Sigmoid colon (tissue), 7 donors: Measurements from ENCODE around the gene DUSP22. TPM values are rescaled to one million over a fixed set of nuclear protein-coding genes. Genes with fewer than 3 reads are reported as not detected.

ENCODE experiments used
- DNase-seq: peaks from one replicate; pipeline ENCODE4 v3.0.0-alpha.2; 2019
- H3K27ac ChIP-seq, 4 donors: fragments of 200-600 bp; sonication (generic); one replicate each; pipeline ENCODE4 v1.5.1; 2016 to 2019; ENCODE audit warnings: mild to moderate bottlenecking in 1 of 4
- H3K27me3 ChIP-seq, 3 donors: fragments of 200-600 bp; sonication (generic); one replicate each; pipeline ENCODE4 v1.5.1; 2019; ENCODE audit warnings: mild to moderate bottlenecking in 1 of 3
- H3K36me3 ChIP-seq, 4 donors: fragments of 200-600 bp; sonication (generic); one replicate each; pipeline ENCODE4 v1.5.1; 2016 to 2019
- H3K4me1 ChIP-seq, 4 donors: fragments of 200-600 bp; sonication (generic); one replicate each; pipeline ENCODE4 v1.5.1; 2017 to 2019
- H3K4me3 ChIP-seq, 4 donors: fragments of 200-600 bp; sonication (generic); one replicate each; pipeline ENCODE4 v1.5.1; 2017 to 2019; ENCODE audit warnings: mild to moderate bottlenecking in 2 of 4, moderate library complexity in 1 of 4
- H3K9me3 ChIP-seq, 4 donors: fragments of 200-600 bp in 3 of 4; sonication (generic) in 3 of 4; one replicate each; pipeline versions ENCODE4 v1.5.1 to v1.6.1; 2013 to 2019
- CTCF ChIP-seq, 4 experiments: fragments of 450-650 bp in 3 of 4; fragments of 200-600 bp in 1 of 4; IDR thresholded peaks; one replicate each; pipeline ENCODE4 v1.5.1; 2016 to 2019; ENCODE audit warnings: antibody characterized with exemption in 4 of 4, mild to moderate bottlenecking in 3 of 4, moderate library complexity in 2 of 4
- EP300 ChIP-seq, 4 donors: sonication (generic); formaldehyde crosslinking; IDR thresholded peaks; one replicate each; pipeline ENCODE4 v1.6.1; 2017; ENCODE audit warnings: antibody characterized with exemption in 4 of 4
- POLR2A ChIP-seq, 2 donors: fragments of 450-650 bp; IDR thresholded peaks; one replicate each; pipeline ENCODE4 v1.6.1; 2016; ENCODE audit warnings: antibody characterized with exemption in 2 of 2, mild to moderate bottlenecking in 2 of 2, moderate library complexity in 2 of 2
- POLR2AphosphoS5 ChIP-seq, 4 donors: sonication (generic); formaldehyde crosslinking; IDR thresholded peaks; one replicate each; pipeline ENCODE4 v1.6.1; 2017; ENCODE audit warnings: antibody characterized with exemption in 4 of 4
- WGBS, 2 donors: extraction: QIAGEN DNeasy Blood & Tissue Kit; methylation state at CpG; one replicate each; pipeline ENCODE4 v1.1.7; 2013; 5-methylcytosine and 5-hydroxymethylcytosine counted together
- intact Hi-C: fragments of 100-400 bp; cut with DNase I; formaldehyde crosslinking; loops from one replicate; pipeline ENCODE4 v1.15.1; 2023
- polyA plus RNA-seq, 3 donors: library from polyadenylated mRNA; stranded (reverse); fragments of 200-250 nt; gene quantifications; one replicate each; pipeline ENCODE4 v1.2.3, GENCODE V29; 2013
- total RNA-seq, 4 donors: library from RNA; depleted of rRNA; stranded (reverse); fragments of >200 nt; gene quantifications; one replicate each; pipeline ENCODE4 v1.1.0, GENCODE V29; 2016
- donor health status: healthy with polysubstance abuse.
- donor health status: Bipolar disorder and iron deficiency.
- donor health status: healthy.

DUSP22 gene
- total and polyA plus RNA-seq, 7 donors, result 15.7 to 113 (median 55.6) TPM

GRCh38 chr6:303263-303662 lies 11.0 kb downstream of the DUSP22 start:
- WGBS, 2 donors, result 95 to 96% methylated on average over 9 of the region's 9 CpGs
- no peak overlapping the region for H3K27ac ChIP-seq
- DNase-seq, result no peak

GRCh38 chr6:303948-304558 lies 11.8 kb downstream of the DUSP22 start:
- no peak overlapping the region for H3K4me3 ChIP-seq
- no peaks in the 10 kb centered on the region for H3K27me3 ChIP-seq
- intact Hi-C loops, result no loop called here
- peaks cover 0 to 14% (median 0%) of the 10 kb centered on the region in 4 donors for H3K36me3 ChIP-seq
- no peaks in the 10 kb centered on the region for H3K9me3 ChIP-seq
- DNase-seq, result no peak
- H3K27ac ChIP-seq, result no peak overlapping the region
- WGBS, 2 donors, result 92 to 93% methylated on average over 21 of the region's 21 CpGs
- peaks cover 0 to 7% (median 0%) of the 10 kb centered on the region in 4 donors for H3K4me1 ChIP-seq
- TF ChIP-seq POLR2A (IDR thresholded peaks at IDR 0.05) (no peak), CTCF (IDR thresholded peaks at IDR 0.05) (no peak), EP300 (IDR thresholded peaks at IDR 0.05) (no peak)

More at GRCh38 chr6:303263-303662, 11.0 kb downstream of the DUSP22 start:
- intact Hi-C loops, result no loop called here
- H3K4me1 ChIP-seq, result peaks cover 0 to 11% (median 3%) of the 10 kb centered on the region in 4 donors
- no peak for TF ChIP-seq EP300 (IDR thresholded peaks at IDR 0.05)
- TF ChIP-seq POLR2AphosphoS5 (IDR thresholded peaks at IDR 0.05), result no peak
- no peak for TF ChIP-seq POLR2A (IDR thresholded peaks at IDR 0.05)
- no peak for TF ChIP-seq CTCF (IDR thresholded peaks at IDR 0.05)
- H3K36me3 ChIP-seq, result peaks cover 0 to 14% (median 0%) of the 10 kb centered on the region in 4 donors
- H3K9me3 ChIP-seq, result no peaks in the 10 kb centered on the region
- no peaks in the 10 kb centered on the region for H3K27me3 ChIP-seq
- no peak overlapping the region for H3K4me3 ChIP-seq

GRCh38 chr6:304833-305370 lies 12.6 kb downstream of the DUSP22 start:
- H3K27ac ChIP-seq, result no peak overlapping the region
- no peaks in the 10 kb centered on the region for H3K9me3 ChIP-seq
- intact Hi-C loops, result no loop called here
- H3K4me1 ChIP-seq, result peaks cover 0 to 4% (median 0%) of the 10 kb centered on the region in 4 donors
- no peak for DNase-seq
- no peak overlapping the region for H3K4me3 ChIP-seq
- 80 to 88% methylated on average over 8 of the region's 8 CpGs for WGBS, 2 donors
- no peaks in the 10 kb centered on the region for H3K27me3 ChIP-seq
- H3K36me3 ChIP-seq, result peaks cover 0 to 14% (median 0%) of the 10 kb centered on the region in 4 donors
- TF ChIP-seq CTCF (IDR thresholded peaks at IDR 0.05), result no peak
- TF ChIP-seq EP300 (IDR thresholded peaks at IDR 0.05), result no peak
- no peak for TF ChIP-seq POLR2A (IDR thresholded peaks at IDR 0.05)
- no peak for TF ChIP-seq POLR2AphosphoS5 (IDR thresholded peaks at IDR 0.05)

- H3K4me1 ChIP-seq, result peaks cover 0 to 4% (median 0%) of the 10 kb centered on the region in 4 donors
- no peak overlapping the region for H3K27ac ChIP-seq
- H3K9me3 ChIP-seq, result no peaks in the 10 kb centered on the region
- WGBS, 2 donors, result 66 to 77% methylated on average over 5 of the region's 5 CpGs
- H3K27me3 ChIP-seq, result no peaks in the 10 kb centered on the region
- peaks cover 0 to 14% (median 0%) of the 10 kb centered on the region in 4 donors for H3K36me3 ChIP-seq
- DNase-seq, result no peak
- H3K4me3 ChIP-seq, result no peak overlapping the region
- intact Hi-C loops, result no loop called here
- TF ChIP-seq POLR2AphosphoS5 (IDR thresholded peaks at IDR 0.05) (no peak), POLR2A (IDR thresholded peaks at IDR 0.05) (no peak), EP300 (IDR thresholded peaks at IDR 0.05) (no peak), CTCF (IDR thresholded peaks at IDR 0.05) (no peak)
Measured at GRCh38 chr6:305371-306206, 13.3 kb downstream of the DUSP22 start.
